H1 (cell line): ENCODE data around the gene FAM209B. TPM values are rescaled to one million over a fixed set of nuclear protein-coding genes. Genes with fewer than 3 reads are reported as not detected.

Source experiments
- JUND ChIP-seq: IDR thresholded peaks from 2 replicates; pipeline ENCODE4 v1.6.1; 2011; ENCODE audit warnings: mild to moderate bottlenecking, improper control_type of control experiment, low read length
- RFX5 ChIP-seq: IDR thresholded peaks from 2 replicates; pipeline ENCODE4 v1.6.1; 2011; ENCODE audit warnings: low read depth, low read length, improper control_type of control experiment, borderline replicate concordance
- polyA plus RNA-seq, 7 experiments: library from polyadenylated mRNA; depleted of rRNA in 3 of 7; stranded (reverse) in 5 of 7; unstranded in 2 of 7; fragments of >200 nt in 5 of 7; fragments of 200-250 nt in 2 of 7; gene quantifications; 1 replicate in 5 of 7; 2 replicates in 1 of 7; 4 replicates in 1 of 7; pipeline versions ENCODE4 v1.2.1 to v1.2.3, GENCODE V29; 2011 to 2013; ENCODE audit warnings: missing spikeins in 2 of 7, mixed read lengths in 2 of 7
- total RNA-seq: library from RNA; stranded (reverse); fragmentation: NEBNext Ultra II Directional; extraction: Animal tissue kit (Norgen Biotek cat#: 25700); gene quantifications from 2 replicates; pipeline ENCODE4 v1.2.1, GENCODE V29; 2021

FAM209B gene
- total and polyA plus RNA-seq, 2 of the 8 experiments (the other 6 are each of a cell fraction or from before 2014, with no cell fraction given): 0.29 TPM; not detected in 1

- peak; percentile 74; the same call in 1 of the 2 replicates for TF ChIP-seq JUND
- no peak for TF ChIP-seq RFX5
These were observed 21.8 kb downstream of the FAM209B start (continued) for GRCh38 chr20:56554869-56555268.
